ENCODE data around the gene SORCS3. TPM values are rescaled to one million over a fixed set of nuclear protein-coding genes. Genes with fewer than 3 reads are reported as not detected.

Gene SORCS3
- total RNA-seq, 1 donor from 2014 or later, result not detected

GRCh38 chr10:104686829-104687228 lies 45.7 kb downstream of the SORCS3 start:
- H3K27ac ChIP-seq, result no peak overlapping the region
- no peaks in the 10 kb centered on the region for H3K9me3 ChIP-seq
- H3K4me3 ChIP-seq, result no peak overlapping the region
- no peaks in the 10 kb centered on the region for H3K27me3 ChIP-seq
- intact Hi-C loops (cut with DNase I), result no loop called here
- DNase-seq (no peak), ATAC-seq (no peak)
- H3K36me3 ChIP-seq, result no peaks in the 10 kb centered on the region
- no peak for TF ChIP-seq CTCF (IDR thresholded peaks at IDR 0.05)
- H3K4me1 ChIP-seq, result no peaks in the 10 kb centered on the region

GRCh38 chr10:104688251-104689042 lies 47.4 kb downstream of the SORCS3 start:
- TF ChIP-seq CTCF (IDR thresholded peaks at IDR 0.05), result no peak
- Histone ChIP-seq H3K4me1 (no peaks in the 10 kb centered on the region), H3K27me3 (peaks cover 7% of the 10 kb centered on the region), H3K36me3 (no peaks in the 10 kb centered on the region), H3K9me3 (no peaks in the 10 kb centered on the region), H3K27ac (no peak overlapping the region), H3K4me3 (no peak overlapping the region)
- intact Hi-C loops (cut with DNase I), result no loop called here
- DNase-seq (no peak), ATAC-seq (no peak)

GRCh38 chr10:104689105-104689504 lies 48.0 kb downstream of the SORCS3 start:
- ATAC-seq (no peak), DNase-seq (no peak)
- H3K9me3 ChIP-seq, result no peaks in the 10 kb centered on the region
- H3K27me3 ChIP-seq, result peaks cover 7% of the 10 kb centered on the region
- intact Hi-C loops (cut with DNase I), result no loop called here
- H3K4me1 ChIP-seq, result no peaks in the 10 kb centered on the region
- H3K27ac ChIP-seq, result no peak overlapping the region
- H3K36me3 ChIP-seq, result no peaks in the 10 kb centered on the region
- H3K4me3 ChIP-seq, result no peak overlapping the region
- TF ChIP-seq CTCF (IDR thresholded peaks at IDR 0.05), result no peak

- TF ChIP-seq CTCF (IDR thresholded peaks at IDR 0.05), result no peak
- Histone ChIP-seq H3K9me3 (no peaks in the 10 kb centered on the region), H3K36me3 (no peaks in the 10 kb centered on the region), H3K4me1 (no peaks in the 10 kb centered on the region), H3K27ac (no peak overlapping the region), H3K27me3 (peaks cover 7% of the 10 kb centered on the region), H3K4me3 (no peak overlapping the region)
- ATAC-seq (no peak), DNase-seq (no peak)
- intact Hi-C loops (cut with DNase I), result no loop called here
Observed at GRCh38 chr10:104689547-104689946, 48.5 kb downstream of the SORCS3 start.

- TF ChIP-seq CTCF (IDR thresholded peaks at IDR 0.05), result no peak
- H3K27ac ChIP-seq, result no peak overlapping the region
- ATAC-seq (no peak), DNase-seq (no peak)
- no peaks in the 10 kb centered on the region for H3K9me3 ChIP-seq
- intact Hi-C loops (cut with DNase I), result no loop called here
- H3K4me3 ChIP-seq, result no peak overlapping the region
- no peaks in the 10 kb centered on the region for H3K4me1 ChIP-seq
- no peaks in the 10 kb centered on the region for H3K36me3 ChIP-seq
- peaks cover 7% of the 10 kb centered on the region for H3K27me3 ChIP-seq
Observed at GRCh38 chr10:104690101-104690500, 49.0 kb downstream of the SORCS3 start.
